A549 (cell line): Measurements from ENCODE around the gene UNC13C. TPM values are rescaled to one million over a fixed set of nuclear protein-coding genes. Genes with fewer than 3 reads are reported as not detected.

Experiments used
- ATAC-seq, 2 experiments: fragments of 200-7000 bp in 1 of 2; fragments of >200 bp in 1 of 2; cut with Nextera tagmentation in 1 of 2; cut with Tn5 transposase in 1 of 2; 3 replicates each; pipeline versions ENCODE4 v1.8.0 to v1.9.1; 2018 to 2020; ENCODE audit warnings: mild to moderate bottlenecking in 1 of 2, moderate library complexity in 1 of 2
- CTCF ChIA-PET: fragments of 300-600 bp; sonication (Branson Sonifier 250); formaldehyde crosslinking; extraction: SDS; loops from one replicate; lab custom pipeline; 2021; ENCODE audit warnings: antibody characterized with exemption, inconsistent platforms; lab: Yijun Ruan, JAX
- POLR2A ChIA-PET: fragments of 350-600 bp; formaldehyde crosslinking; extraction: SDS; loops from one replicate; lab custom pipeline; 2021; ENCODE audit warnings: antibody characterized with exemption, inconsistent platforms; lab: Yijun Ruan, JAX
- DNase-seq, 2 experiments: peaks; one replicate each; pipeline versions ENCODE4 v3.0.0 to v3.0.0-alpha.2; 2011 to 2016; ENCODE audit warnings: low read depth in 1 of 2, low spot score in 1 of 2
- FAIRE-seq: peaks from 2 replicates; lab custom pipeline; 2011; peaks lifted over from hg19 to GRCh38; lab: Jason Lieb, UNC
- H3K27ac ChIP-seq, 2 experiments: fragments of >200 bp; sonication (Bioruptor Twin); formaldehyde crosslinking; 3 replicates each; pipeline ENCODE4 v1.5.1; 2016 to 2017
- H3K4me1 ChIP-seq: fragments of >200 bp; sonication (Bioruptor Twin); formaldehyde crosslinking; 3 replicates; pipeline ENCODE4 v1.6.1; 2016
- H3K4me2 ChIP-seq: fragments of >200 bp; sonication (Bioruptor Twin); formaldehyde crosslinking; 3 replicates; pipeline ENCODE4 v1.6.1; 2016
- H3K4me3 ChIP-seq: fragments of >200 bp; sonication (Bioruptor Twin); formaldehyde crosslinking; 3 replicates; pipeline ENCODE4 v1.5.1; 2016
- H3K9me3 ChIP-seq: fragments of >200 bp; sonication (Bioruptor Twin); formaldehyde crosslinking; 3 replicates; pipeline ENCODE4 v1.6.1; 2016
- CBX2 ChIP-seq: fragments of 200-600 bp; sonication (generic); IDR thresholded peaks from 2 replicates; pipeline ENCODE4 v1.6.1; 2016; ENCODE audit warnings: low read depth, mild to moderate bottlenecking, borderline replicate concordance
- CBX8 ChIP-seq: fragments of 200-600 bp; sonication (generic); IDR thresholded peaks from 2 replicates; pipeline ENCODE4 v1.6.1; 2016
- CEBPB ChIP-seq, 2 experiments: fragments of >200 bp in 1 of 2; sonication (Bioruptor Twin) in 1 of 2; formaldehyde crosslinking in 1 of 2; IDR thresholded peaks; 2 replicates each; pipeline ENCODE4 v1.6.1; 2012 to 2016
- CHD2 ChIP-seq: fragments of 150-350 bp; IDR thresholded peaks from 2 replicates; pipeline ENCODE4 v1.6.1; 2014; ENCODE audit warnings: low read length; ENCODE audit not compliant: partially characterized antibody
- CHD4 ChIP-seq: fragments of 200-600 bp; sonication (generic); IDR thresholded peaks from 2 replicates; pipeline ENCODE4 v1.6.1; 2016; ENCODE audit warnings: antibody characterized with exemption, mild to moderate bottlenecking, borderline replicate concordance
- EHF ChIP-seq: fragments of 250-450 bp; sonication (Bioruptor Pico); IDR thresholded peaks from 2 replicates; pipeline ENCODE4 v1.5.0; 2020; ENCODE audit warnings: mild to moderate bottlenecking
- EP300 ChIP-seq, 2 experiments: fragments of >200 bp; sonication (Bioruptor Twin); formaldehyde crosslinking; IDR thresholded peaks; 2 replicates in 1 of 2; 3 replicates in 1 of 2; pipeline ENCODE4 v1.6.1; 2016 to 2017
- FOSL2 ChIP-seq, 2 experiments: fragments of 450-650 bp in 1 of 2; fragments of >200 bp in 1 of 2; sonication (Bioruptor Twin) in 1 of 2; formaldehyde crosslinking; IDR thresholded peaks; 2 replicates each; pipeline versions ENCODE4 v1.5.0 to v1.6.1; 2016 to 2020; ENCODE audit warnings: mild to moderate bottlenecking in 1 of 2, moderate library complexity in 1 of 2
- HEYL ChIP-seq: fragments of 250-450 bp; sonication (Bioruptor Pico); IDR thresholded peaks from 2 replicates; pipeline ENCODE4 v1.8.0; 2021; ENCODE audit warnings: mild to moderate bottlenecking, moderate library complexity
- HOXB5 ChIP-seq: fragments of 250-450 bp; sonication (Bioruptor Pico); IDR thresholded peaks from 2 replicates; pipeline ENCODE4 v1.5.0; 2020; ENCODE audit warnings: mild to moderate bottlenecking, moderate library complexity
- JUN ChIP-seq, 2 experiments: fragments of >200 bp; sonication (Bioruptor Twin); formaldehyde crosslinking; IDR thresholded peaks; 2 replicates in 1 of 2; 3 replicates in 1 of 2; pipeline ENCODE4 v1.6.1; 2016 to 2017
- JUNB ChIP-seq: fragments of >200 bp; sonication (Bioruptor Twin); formaldehyde crosslinking; IDR thresholded peaks from 2 replicates; pipeline ENCODE4 v1.6.1; 2016
- KDM5A ChIP-seq: fragments of 200-600 bp; sonication (generic); IDR thresholded peaks from 2 replicates; pipeline ENCODE4 v1.6.1; 2016; ENCODE audit warnings: antibody characterized with exemption, mild to moderate bottlenecking
- MAFK ChIP-seq: fragments of 450-650 bp; IDR thresholded peaks from 2 replicates; pipeline ENCODE4 v1.6.1; 2014; ENCODE audit not compliant: partially characterized antibody
- MAZ ChIP-seq: fragments of 150-350 bp; IDR thresholded peaks from 2 replicates; pipeline ENCODE4 v1.6.1; 2014; ENCODE audit warnings: antibody characterized with exemption, low read depth, low read length, borderline replicate concordance
- MYC ChIP-seq: IDR thresholded peaks from 2 replicates; pipeline ENCODE4 v1.6.1; 2012; ENCODE audit warnings: mild to moderate bottlenecking, inconsistent platforms, low read length, improper control_type of control experiment, borderline replicate concordance
- NPAS2 ChIP-seq: fragments of 250-450 bp; sonication (Bioruptor Pico); IDR thresholded peaks from 2 replicates; pipeline ENCODE4 v1.8.0; 2022; ENCODE audit warnings: mild to moderate bottlenecking, moderate library complexity, borderline replicate concordance
- PHF8 ChIP-seq: fragments of 200-600 bp; sonication (generic); IDR thresholded peaks from 2 replicates; pipeline ENCODE4 v1.6.1; 2016; ENCODE audit warnings: low read depth, mild to moderate bottlenecking, antibody characterized with exemption, moderate library complexity, borderline replicate concordance
- RARB ChIP-seq: fragments of 250-450 bp; sonication (Bioruptor Pico); IDR thresholded peaks from 2 replicates; pipeline ENCODE4 v1.8.0; 2021; ENCODE audit warnings: mild to moderate bottlenecking, moderate library complexity
- TP53 ChIP-seq: fragments of 250-450 bp; sonication (Bioruptor Pico); IDR thresholded peaks from 2 replicates; pipeline ENCODE4 v1.5.0; 2021; ENCODE audit warnings: mild to moderate bottlenecking, moderate library complexity
- WGBS: methylation state at CpG from one replicate; pipeline ENCODE4 v1.1.6; 2017; ENCODE audit errors: missing lambda C conversion rate; 5-methylcytosine and 5-hydroxymethylcytosine counted together
- polyA plus RNA-seq, 4 experiments: library from polyadenylated mRNA; depleted of rRNA in 3 of 4; stranded (reverse); fragments of >200 nt; fragmentation: RNase III in 1 of 4; extraction: RNeasy Plus Mini Kit Qiagen cat#74134 plus additional on column Dnase treatment in 1 of 4; gene quantifications; 2 replicates in 3 of 4; 3 replicates in 1 of 4; pipeline ENCODE4 v1.2.3, GENCODE V29; 2011 to 2017
- TF ChIP-seq, protein P1 (sequence below): IDR thresholded peaks from 2 replicates; pipeline ENCODE4 v1.6.1; 2012
- TF ChIP-seq, protein P2 (sequence below): IDR thresholded peaks from 2 replicates; pipeline ENCODE4 v1.6.1; 2012; ENCODE audit warnings: low read depth, borderline replicate concordance
- TF ChIP-seq, protein P3 (sequence below): fragments of >200 bp; sonication (Bioruptor Twin); formaldehyde crosslinking; IDR thresholded peaks from 2 replicates; pipeline ENCODE4 v1.6.1; 2016
- TF ChIP-seq, protein P4 (sequence below): fragments of >200 bp; sonication (Bioruptor Twin); formaldehyde crosslinking; IDR thresholded peaks from 3 replicates; pipeline ENCODE4 v1.5.1; 2016

Gene UNC13C
- polyA plus RNA-seq, 2 of the 4 experiments (the other 2 are of a cell fraction) = 0.01 to 0.04 TPM

DNA sequence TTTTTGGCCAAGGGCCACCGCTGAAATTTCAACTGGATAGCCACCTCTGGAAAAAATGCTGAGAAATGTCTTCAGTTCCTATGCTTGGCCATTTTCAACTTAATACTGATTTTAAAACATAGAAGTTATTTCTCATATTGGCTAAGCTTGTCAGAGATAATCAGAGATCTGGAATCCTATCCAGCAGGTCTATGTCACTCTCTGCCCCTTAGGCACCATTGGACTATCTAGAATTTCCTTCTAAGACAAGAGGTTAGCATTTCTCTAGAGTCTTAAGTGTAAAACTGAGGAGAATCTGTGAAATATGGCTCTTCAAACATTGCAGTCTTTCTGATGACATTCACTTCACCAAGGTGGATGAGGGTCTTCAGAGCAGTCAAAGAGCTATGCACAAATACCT lies 597.3 kb downstream of the UNC13C start:
- WGBS = 0% methylated on average over 1 of the region's 1 CpG
- no peak for DNase-seq
- Histone ChIP-seq H3K27ac (no peak overlapping the region), H3K4me2 (no peak overlapping the region), H3K4me1 (no peaks in the 10 kb centered on the region), H3K4me3 (no peak overlapping the region), H3K9me3 (no peaks in the 10 kb centered on the region)
- ATAC-seq = no peak
- no peak for TF ChIP-seq MYC
- ChIA-PET CTCF (interaction anchor here (0.7 kb wide), 1 partner anchor 75 kb away, joined by 3 read pairs; no protein-coding TSS in a partner anchor), POLR2A (no interaction called here)
- FAIRE-seq = no peak

DNA sequence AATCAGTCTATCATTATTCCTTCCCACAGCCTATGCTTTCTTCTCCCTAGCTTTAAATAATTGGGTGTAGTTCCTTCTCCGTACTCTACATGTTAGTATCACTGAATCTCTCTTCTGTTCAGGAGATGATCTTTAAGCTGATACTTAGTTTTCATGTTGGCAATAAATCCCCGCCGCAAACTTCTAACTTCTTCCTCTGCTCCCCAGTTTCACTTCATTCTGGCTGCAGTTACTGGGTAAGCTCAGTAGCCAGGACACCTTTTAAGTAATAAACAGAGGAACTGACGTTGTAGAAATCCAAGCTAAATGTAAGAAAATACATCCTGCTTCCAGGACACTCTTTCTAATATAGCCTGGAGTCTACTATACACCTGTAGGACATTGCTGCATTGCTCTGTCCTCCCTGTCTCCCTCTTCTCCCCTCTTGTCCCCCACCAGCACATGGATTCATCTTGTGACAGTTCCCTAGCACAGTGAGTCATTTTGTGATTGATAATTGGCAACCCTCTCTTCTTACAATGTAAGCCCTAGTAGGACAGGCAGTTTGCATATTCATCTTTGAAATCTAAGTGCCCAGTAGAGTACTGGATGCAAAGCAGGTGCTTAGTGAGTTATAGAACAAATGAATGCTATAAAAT lies 598.2 kb downstream of the UNC13C start:
- no peak for ATAC-seq
- DNase-seq = no peak
- CTCF ChIA-PET = no interaction called here
- no peak for FAIRE-seq
- Histone ChIP-seq H3K9me3 (no peaks in the 10 kb centered on the region), H3K4me3 (no peak overlapping the region), H3K4me1 (no peaks in the 10 kb centered on the region), H3K27ac (no peak overlapping the region), H3K4me2 (no peak overlapping the region)
- POLR2A ChIA-PET = no interaction called here
- TF ChIP-seq, protein P1, sequence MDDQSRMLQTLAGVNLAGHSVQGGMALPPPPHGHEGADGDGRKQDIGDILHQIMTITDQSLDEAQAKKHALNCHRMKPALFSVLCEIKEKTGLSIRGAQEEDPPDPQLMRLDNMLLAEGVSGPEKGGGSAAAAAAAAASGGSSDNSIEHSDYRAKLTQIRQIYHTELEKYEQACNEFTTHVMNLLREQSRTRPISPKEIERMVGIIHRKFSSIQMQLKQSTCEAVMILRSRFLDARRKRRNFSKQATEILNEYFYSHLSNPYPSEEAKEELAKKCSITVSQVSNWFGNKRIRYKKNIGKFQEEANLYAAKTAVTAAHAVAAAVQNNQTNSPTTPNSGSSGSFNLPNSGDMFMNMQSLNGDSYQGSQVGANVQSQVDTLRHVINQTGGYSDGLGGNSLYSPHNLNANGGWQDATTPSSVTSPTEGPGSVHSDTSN = no peak
- TF ChIP-seq, protein P2, sequence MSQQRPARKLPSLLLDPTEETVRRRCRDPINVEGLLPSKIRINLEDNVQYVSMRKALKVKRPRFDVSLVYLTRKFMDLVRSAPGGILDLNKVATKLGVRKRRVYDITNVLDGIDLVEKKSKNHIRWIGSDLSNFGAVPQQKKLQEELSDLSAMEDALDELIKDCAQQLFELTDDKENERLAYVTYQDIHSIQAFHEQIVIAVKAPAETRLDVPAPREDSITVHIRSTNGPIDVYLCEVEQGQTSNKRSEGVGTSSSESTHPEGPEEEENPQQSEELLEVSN = no peak
- TF ChIP-seq MAZ (no peak), MAFK (no peak), JUNB (no peak), CBX8 (no peak), PHF8 (no peak), HEYL (CRISPR knock-in tag) (no peak), CHD4 (no peak), EP300 (IDR thresholded peaks at IDR 0.05) (no peak), TP53 (CRISPR knock-in tag) (no peak), NPAS2 (CRISPR knock-in tag) (no peak), CBX2 (no peak), KDM5A (no peak), FOSL2 (IDR thresholded peaks at IDR 0.05) (no peak), FOSL2 (CRISPR knock-in tag; IDR thresholded peaks at IDR 0.05) (no peak), HOXB5 (CRISPR knock-in tag) (no peak), JUN (IDR thresholded peaks at IDR 0.05) (no peak)
- WGBS = 23% methylated on average over 4 of the region's 4 CpGs

DNA sequence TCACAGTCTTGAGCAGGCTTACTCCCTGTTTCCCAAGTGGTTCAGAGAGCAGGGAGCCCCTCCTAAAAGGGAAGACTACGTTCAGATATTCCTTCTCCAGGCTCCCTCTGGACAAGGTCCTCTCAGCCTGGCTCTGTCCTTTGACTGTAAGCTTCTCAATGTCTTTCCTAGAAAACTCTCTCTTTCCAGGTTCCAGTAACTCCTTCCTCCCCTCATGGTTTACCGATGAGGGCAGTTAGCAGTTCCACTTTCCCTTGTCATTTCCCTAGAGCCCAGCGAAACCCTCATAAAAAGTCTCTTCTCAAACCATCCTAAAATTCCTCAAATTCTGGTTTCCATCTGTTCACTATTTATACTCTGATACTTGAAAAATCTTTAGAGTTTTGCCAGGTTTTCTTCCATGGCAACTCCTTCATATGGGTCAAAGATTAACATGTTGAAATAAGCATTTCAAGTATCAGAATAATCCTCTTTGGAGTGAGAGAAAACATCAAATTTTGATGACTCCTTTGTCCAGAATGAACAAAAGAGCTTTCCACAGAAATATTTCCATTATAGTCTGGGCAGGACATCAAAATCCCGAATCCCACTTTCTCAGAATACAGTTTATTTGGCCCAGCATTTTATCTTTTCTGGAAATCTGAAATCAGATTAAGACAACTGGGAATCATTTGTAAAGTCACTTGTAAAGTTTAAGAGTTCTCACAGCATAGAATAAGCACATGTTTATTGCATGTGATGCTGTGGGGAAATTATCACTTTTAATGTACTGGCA lies 599.4 kb downstream of the UNC13C start:
- no peak overlapping the region for H3K4me3 ChIP-seq
- ATAC-seq = no peak
- no peaks in the 10 kb centered on the region for H3K4me1 ChIP-seq
- no peak for DNase-seq
- H3K9me3 ChIP-seq = no peaks in the 10 kb centered on the region
- WGBS = 3% methylated on average over 4 of the region's 4 CpGs
- no peak for FAIRE-seq
- no peak overlapping the region for H3K4me2 ChIP-seq
- H3K27ac ChIP-seq = no peak overlapping the region
- ChIA-PET CTCF (no interaction called here), POLR2A (no interaction called here)
- TF ChIP-seq MAZ = no peak
- TF ChIP-seq EHF (CRISPR knock-in tag) = no peak
- no peak for TF ChIP-seq CHD2
- TF ChIP-seq, protein P3, sequence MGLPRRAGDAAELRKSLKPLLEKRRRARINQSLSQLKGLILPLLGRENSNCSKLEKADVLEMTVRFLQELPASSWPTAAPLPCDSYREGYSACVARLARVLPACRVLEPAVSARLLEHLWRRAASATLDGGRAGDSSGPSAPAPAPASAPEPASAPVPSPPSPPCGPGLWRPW = no peak
- TF ChIP-seq RARB (CRISPR knock-in tag) = no peak
- no peak for TF ChIP-seq CEBPB (IDR thresholded peaks at IDR 0.05)
- TF ChIP-seq, protein P4, sequence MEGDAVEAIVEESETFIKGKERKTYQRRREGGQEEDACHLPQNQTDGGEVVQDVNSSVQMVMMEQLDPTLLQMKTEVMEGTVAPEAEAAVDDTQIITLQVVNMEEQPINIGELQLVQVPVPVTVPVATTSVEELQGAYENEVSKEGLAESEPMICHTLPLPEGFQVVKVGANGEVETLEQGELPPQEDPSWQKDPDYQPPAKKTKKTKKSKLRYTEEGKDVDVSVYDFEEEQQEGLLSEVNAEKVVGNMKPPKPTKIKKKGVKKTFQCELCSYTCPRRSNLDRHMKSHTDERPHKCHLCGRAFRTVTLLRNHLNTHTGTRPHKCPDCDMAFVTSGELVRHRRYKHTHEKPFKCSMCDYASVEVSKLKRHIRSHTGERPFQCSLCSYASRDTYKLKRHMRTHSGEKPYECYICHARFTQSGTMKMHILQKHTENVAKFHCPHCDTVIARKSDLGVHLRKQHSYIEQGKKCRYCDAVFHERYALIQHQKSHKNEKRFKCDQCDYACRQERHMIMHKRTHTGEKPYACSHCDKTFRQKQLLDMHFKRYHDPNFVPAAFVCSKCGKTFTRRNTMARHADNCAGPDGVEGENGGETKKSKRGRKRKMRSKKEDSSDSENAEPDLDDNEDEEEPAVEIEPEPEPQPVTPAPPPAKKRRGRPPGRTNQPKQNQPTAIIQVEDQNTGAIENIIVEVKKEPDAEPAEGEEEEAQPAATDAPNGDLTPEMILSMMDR = no peak
- TF ChIP-seq, all 56 proteins: peak for 0
